Skin of body (tissue), 2 donors: Measurements from ENCODE around the gene SYT2. TPM values are rescaled to one million over a fixed set of nuclear protein-coding genes. Genes with fewer than 3 reads are reported as not detected.
"Not testable (repeated sequence)": the region's sequence is repeated elsewhere in the genome, so short reads cannot be mapped to it uniquely, and the experiment has no call there.

ENCODE experiments used
- DNase-seq: peaks from one replicate; lab custom pipeline; 2025; lab: John Stamatoyannopoulos, UW
- total RNA-seq: library from RNA; depleted of rRNA; stranded (reverse); fragments of >200 nt; gene quantifications from one replicate; pipeline ENCODE4 v1.2.3, GENCODE V29; 2014

SYT2 gene
- total RNA-seq, 1 donor from 2014 or later: 0.10 TPM

DNA sequence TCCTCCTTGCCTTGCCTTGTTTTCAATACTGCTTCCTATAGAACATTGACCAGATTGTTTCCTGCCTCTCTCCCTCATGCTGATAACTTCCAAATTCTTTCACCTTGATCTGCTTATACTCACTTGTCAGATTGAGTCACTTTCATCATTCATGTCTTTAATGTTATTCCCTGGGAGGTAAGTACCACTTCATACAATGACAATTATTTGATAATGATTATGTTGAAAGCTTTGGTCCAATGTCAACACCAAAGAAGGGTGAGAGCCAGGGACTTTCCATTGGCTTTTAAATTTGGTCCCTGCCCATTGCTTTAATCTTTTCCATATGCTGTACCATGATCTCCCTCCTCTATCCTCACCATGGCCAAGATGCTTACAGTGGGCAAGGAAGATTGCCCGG lies 137.4 kb downstream of the SYT2 start:
- no peak for DNase-seq

DNA sequence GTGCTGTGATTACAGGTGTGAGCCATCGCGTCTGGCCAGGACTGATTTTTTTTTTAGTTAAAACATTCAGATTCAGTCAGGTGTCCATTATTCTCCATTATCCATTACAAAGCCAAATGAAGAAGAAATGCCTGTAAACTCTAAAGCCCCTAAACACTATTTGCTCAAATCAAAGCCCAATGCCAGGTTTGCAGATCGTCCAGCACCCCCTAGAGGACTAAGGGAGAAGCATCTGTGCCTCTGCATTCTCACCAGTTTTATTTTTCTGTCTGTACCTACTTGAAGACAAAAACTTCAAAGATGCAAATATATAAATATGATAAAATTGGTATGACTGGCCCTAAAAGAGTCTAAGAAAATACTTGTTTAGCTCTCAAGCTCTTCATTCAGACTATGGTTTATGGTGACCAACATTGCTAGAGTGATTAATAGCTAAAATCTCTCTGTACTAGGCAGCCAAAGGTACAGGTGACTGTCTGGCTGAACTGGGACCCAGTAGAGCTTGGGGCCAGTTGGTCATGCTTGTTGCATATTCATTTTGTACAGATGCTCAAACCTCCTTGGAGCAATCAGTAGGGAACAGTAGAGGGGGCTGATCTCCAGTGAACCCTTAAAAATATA lies 138.4 kb downstream of the SYT2 start:
- peak; percentile 20 for DNase-seq

DNA sequence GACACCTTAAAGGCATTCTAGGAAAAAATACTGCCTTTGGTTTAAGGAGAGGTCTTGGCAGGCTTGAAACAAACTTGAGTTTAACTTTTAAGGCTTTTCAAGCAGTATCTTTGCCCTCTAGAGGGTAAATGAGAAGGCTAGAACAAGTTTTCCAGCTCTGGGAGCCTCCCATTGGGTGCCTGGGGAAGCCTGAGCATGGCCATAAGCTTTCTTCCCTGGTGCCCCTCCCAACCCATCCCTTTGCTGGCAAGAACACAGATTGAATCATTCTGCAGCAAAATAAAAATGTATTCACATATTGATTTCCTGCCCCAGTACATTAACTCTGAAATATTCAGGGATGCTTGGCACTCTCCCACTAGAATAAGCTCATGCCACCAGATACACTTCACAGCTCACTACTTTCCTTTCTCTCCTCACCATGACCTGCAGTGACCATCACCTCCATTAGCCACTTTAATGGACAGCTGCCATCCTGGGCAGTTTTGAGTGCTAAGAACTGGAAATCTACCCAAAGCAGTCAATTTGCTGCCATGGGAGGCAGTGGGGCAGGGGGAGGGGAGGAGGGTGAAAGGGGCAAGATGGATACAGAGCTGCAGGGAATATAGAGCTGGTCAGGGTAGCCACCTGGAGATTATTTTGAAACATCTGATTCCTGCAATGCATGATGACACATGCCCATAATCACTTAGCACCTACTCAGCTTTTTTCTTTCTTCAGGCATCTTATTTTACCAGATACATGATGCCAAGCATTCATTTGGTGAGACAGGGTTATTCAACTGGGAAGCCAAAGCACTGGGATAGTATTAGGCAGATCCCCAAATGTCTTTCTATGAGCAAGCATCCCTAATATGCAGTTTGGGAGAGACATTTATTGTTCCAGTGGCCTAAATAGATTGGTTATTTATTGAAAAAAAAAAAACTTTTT lies 140.6 kb downstream of the SYT2 start:
- no peak for DNase-seq

DNA sequence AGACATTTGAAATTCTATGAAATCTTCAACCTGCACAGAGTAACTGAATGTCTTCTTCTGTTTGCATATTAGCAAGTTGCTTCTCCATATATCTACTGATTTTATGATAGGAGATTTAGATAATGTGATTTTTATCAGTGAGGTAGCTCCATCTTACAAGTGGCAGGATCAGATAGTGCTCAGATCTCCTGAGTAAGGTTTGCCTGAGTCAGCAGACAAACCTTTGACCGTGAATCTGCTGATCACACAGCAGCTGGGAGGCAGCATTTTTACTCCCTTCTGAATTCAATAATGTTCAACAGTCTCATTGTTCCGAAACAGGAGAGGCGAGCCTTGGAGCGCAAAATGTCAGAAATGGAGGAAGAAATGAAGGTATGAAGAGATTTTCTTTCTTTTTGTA lies 141.4 kb downstream of the SYT2 start:
- no peak for DNase-seq

DNA sequence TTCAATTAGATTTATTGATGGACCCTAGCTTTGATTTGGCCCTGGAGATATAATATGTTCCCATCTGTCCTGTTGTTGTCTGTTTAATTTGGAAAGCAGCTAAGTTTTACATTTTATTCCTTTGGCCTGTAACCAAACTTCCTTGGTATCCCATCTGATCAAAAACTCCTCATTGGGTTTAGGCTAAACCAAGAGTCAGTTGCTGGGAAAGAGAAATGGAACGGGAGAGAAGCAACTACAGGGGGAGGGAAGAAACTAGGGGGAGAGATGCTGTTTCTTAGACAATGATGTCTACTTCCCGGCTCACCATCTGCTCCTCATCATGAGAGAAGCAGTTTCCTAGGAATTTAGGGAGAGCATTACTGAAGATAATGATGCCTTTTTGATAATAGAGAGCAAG lies 141.8 kb downstream of the SYT2 start:
- peak; percentile 74 for DNase-seq

DNA sequence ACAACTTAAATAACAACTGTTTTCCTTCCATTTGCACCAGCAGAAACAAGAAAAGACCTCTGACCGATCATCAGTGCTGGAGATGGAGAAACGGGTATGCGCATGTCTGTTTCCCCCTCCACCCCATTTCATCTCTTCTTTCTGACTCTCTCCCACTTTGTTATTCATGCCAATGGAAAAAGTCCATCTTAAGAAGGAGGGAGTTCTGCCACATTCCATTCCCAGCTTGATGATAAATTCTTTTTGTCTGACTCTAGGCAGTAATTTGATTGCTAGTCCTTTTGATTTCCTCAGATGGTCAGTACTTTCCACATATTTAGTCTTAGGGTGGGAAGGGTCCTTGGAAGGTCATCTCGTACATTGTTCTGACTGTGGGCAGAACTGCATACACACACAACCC lies 142.5 kb downstream of the SYT2 start:
- DNase-seq: peak; percentile 56

DNA sequence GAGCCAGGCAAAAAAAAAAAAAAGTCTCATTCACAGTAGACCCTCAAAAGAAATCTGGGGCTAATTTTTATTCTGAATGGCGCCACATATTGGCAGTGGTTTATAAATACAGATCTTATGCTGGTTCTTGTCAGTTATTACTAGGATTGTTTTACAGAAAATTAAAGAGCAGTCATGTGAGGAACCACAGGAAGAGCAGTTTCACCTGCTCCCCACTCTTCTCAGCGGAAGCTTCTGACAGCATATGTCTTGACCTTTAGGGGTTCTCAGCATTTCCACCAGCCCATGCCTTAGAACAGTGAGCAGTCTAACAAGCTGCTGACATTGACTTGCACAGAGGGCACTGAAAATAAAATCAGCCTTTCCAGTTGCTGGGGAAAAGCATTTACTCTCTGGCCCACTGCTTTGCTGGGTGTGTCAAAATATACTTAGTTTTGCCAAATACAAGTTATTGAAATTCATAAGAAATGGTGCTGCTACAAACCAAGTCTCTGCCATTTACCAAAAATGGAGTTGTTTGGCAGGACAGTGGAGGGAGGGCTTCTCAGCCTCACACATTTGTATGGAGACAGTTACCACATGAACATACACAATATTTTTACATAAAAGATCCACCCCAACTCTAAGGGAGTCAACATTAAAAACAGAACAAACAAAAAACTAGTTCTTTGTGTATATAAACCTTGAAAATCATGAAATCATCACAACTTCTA lies 144.2 kb downstream of the SYT2 start:
- DNase-seq: no peak

DNA sequence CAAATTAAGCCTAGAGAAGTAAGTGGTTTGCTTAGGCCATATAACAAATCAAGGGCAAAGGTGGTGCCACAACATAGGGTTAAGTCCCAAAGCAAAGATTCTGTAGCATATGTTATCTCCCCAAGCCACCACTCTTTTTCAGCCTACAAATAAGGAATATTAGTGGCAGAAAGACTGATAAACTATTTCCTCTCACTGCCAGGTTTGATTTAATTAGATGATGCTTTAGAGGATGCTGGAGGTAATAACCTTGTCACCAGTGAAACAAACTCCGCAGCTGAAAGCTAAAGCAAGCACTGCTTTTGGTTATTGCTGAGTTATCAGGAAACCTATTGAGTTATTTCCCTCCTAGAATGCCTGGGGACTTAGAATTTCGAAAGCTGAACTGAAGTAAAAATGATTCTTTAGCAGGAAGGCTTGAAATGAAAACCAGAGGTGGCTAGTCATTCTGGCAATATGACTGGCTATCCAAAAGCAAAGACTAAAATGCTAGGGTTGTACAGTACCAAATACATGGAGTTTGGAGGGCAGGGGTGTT lies 145.2 kb downstream of the SYT2 start:
- no peak for DNase-seq

DNA sequence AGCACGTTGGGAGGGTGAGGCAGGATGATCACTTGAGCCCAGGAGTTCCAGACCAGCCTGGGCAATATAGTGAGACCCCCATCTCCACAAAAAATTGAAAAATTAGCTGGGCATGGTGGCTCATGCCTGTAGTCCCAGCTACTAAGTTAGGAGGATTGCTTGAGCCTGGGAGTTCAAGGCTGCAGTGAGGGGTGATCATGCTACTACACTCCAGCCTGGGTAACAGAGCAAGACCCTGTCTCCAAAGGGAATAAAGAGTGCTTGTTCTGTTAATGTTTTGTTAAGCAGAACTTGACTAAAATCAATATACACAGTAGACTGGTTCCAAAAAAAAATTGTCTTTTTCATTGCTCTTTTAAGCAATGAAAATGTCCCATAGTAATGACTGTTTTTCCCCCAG lies 146.4 kb downstream of the SYT2 start:
- DNase-seq: no peak

DNA sequence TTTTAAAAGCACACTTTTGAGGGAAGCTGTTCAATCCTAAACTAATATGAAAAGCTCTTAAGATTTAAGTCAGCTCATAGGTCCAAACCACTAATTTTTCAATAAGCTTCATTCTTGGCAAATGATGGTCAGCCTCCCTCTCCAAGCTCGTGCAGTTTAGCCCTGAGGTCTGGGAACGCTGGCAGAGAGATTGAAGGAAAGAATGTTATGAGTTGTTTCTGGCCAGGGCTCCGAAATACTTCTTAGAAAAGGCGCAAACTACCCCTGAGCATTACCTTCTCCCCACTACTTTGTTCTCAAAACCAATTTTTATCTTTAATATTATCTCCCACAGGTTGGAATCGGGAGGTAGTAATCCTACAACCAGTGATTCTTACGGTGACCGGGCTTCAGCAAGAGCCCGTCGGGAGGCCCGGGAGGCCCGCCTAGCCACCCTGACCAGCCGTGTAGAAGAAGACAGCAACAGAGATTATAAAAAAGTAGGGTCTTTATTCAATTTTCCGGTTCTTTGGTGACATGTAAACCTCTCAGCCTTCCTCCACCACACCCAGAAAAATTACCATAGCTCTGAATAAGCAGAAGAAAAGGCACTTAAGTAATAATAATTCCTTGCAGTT lies 147.7 kb downstream of the SYT2 start:
- peak; percentile 21 for DNase-seq

DNA sequence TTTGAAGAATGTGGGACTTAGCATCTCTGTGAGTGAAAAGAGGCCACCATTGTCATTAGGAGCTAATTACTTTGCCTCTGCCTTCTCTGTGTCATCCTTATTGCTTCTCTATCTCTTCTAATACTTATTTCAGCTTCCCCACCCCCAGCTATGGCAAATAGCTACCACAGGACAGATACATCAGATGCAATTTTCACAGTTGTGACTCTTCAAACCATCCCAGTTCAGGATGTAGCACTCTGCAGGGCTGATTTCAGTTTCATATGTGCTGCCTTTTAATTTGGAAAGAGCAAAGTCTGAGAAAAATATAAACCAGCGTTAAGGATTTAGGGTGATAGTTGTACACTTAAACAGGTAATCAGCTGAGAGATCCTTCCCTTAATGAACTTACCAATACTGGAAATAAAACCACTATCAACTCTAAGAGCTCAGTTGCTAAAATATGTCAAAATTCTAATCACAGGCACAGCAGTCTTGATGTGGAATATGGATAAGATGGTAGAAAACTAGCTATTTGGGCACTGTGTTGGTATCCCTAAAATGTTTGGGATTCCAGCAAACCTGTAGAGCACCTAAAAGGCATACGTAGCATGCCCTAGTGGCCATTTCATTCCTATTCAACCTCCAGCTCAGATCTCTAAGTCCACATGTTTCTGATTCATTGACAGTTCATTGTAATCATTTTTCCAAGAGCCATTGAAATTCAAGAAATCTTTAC lies 148.4 kb downstream of the SYT2 start:
- no peak for DNase-seq

DNA sequence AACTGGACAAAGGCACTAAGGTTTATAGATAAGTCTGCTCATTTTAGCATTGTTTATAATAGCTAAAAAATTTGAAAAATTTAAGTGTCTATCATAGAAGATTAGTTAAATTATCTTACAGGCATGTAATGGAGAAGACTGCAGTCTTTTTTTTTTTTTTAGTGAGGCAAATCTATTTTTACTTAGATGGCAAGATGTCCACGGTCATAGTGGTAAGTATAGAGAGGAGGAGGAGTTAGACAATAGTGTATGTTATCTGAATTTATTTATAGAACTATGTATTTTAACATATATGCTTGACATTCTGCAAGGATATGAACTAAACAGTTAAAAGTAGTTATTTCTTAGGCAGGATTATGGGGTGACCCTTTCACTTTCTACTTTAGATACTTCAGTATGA lies 149.0 kb downstream of the SYT2 start:
- DNase-seq: no peak

DNA sequence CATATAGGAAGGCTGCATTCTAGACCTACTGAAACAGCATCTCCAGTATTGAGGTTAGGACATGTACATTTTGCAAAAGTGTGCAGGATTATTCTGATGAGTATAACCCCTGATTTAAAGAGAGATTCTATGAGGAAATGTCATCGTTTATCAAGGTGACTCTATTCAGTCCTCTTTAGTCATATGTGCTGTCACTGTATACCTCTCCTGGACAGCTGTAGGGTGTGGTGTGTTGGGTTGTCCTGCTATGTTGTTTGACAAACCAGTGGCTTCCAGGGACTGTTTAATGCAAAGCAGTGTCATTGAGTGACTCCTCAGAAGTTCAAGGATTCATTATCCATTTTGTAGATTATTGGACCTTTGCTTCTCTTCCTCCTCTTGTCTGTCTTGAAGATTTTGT lies 152.6 kb downstream of the SYT2 start:
- DNase-seq: not testable (repeated sequence)

DNA sequence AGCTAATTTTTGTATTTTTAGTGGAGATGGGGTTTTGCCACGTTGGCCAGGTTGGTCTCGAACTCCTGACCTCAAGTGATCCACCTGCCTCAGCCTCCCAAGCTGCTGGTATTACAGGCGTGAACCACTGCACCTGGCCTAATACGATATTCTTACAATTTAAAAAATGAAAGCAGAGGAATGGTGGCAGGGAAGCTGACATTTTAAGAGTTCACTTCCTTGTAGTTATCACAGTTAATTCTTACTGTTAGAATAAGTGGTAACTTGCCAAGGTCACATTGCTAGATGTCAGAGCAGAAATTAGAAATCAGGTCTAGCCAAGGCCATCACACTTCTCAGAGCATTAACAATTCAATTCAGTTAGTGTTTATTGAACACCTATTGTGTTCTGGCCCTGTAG lies 154.2 kb downstream of the SYT2 start:
- DNase-seq: not testable (repeated sequence)

DNA sequence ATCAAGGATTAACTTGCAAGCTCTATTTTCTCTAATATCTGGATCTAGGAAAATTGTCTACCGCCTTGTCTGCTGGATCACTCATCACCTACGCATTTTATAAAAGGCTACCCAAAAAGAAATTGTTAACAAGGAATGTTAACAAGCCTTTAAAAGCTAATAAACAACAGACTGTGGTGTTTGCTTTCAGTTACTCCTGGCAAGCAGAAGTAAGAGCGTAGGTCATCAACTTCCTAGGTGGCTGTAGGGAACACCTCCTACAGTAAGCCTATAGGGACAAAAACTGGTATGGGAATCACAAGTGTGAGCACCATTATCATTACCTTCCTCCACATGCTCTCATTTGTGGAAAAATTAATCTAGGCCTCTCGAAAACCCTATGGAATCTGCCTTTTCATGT lies 155.6 kb downstream of the SYT2 start:
- not testable (repeated sequence) for DNase-seq

DNA sequence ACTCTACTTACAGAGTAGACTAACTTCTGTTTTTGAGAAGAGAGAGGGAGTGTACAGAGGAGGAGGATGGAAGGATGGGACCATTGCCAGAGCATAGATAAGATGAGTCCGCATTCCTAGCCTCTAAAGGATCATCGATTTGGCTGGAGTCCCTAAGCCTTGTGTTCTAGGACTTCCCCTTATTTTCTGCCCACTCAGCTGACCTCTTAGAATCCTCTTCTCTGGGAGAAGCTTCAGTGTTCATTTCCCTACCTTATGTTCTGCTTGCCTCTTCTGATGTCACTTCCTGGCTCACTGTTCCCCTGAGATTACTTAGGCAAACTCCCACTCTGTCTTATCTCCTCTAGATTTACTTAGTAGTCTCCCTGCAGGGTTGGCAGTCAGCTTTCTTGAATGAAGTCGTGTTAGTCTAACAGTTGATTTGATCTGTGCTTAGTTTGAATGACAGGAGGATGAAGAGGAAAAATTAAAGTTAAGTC lies 156.7 kb downstream of the SYT2 start:
- peak; percentile 13 for DNase-seq

DNA sequence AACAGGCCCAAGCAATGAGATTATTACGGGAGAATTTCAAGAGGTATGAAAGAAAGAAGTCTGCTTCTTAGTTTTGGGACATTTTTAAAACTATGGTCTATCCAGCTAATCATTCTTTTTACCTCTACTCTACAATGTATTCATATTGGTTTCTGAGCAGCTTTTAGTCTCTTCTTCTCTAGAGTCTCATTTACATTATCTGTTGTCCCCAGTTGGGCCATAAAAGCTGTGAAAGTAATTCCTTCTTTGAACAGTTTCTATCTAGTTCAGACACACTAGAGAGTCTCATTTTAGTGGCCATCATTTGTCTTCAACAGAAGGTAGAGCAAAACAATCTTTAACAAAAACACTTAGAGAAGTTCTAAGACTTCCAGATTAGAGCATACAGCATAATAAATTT lies 157.2 kb downstream of the SYT2 start:
- DNase-seq: not testable (repeated sequence)

DNA sequence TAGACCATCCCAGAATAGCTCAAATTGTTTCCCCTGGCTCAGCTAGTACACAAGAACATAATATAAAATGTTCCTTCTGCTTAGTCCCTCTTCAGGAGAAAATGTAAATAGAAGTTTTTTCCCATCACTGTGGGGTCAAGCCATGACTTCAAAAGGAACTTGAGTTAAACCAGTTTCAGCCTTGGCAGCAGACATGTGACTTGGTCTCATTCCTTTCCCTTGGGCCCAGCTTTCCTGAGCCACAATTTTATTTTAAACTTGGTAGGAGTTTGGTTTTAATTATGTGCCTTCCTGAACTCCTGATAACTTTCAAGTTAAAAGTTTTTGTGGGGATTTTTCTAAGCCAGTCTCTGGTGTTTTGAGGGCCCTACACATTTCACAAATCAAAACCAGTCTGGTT lies 157.6 kb downstream of the SYT2 start:
- DNase-seq: not testable (repeated sequence)

DNA sequence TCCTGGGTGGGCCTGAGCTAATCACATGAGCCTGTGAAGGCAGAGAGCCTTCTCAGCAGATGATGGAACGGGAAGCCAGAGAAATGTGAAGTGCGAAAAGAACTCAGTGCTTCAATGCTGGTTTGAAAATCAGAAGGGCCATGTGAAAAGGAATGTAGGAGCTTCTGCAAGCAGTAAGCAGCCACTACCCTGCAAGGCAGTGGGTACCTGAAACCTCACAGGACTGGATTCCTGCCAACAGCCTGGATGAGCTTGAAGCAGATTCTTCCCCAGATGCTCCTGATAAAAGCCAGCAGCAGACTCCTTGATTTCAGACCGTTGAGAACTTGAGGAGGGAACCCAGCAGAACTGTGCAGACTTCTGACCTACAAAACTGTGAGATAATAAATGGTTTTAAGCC lies 158.6 kb downstream of the SYT2 start:
- DNase-seq: no peak

DNA sequence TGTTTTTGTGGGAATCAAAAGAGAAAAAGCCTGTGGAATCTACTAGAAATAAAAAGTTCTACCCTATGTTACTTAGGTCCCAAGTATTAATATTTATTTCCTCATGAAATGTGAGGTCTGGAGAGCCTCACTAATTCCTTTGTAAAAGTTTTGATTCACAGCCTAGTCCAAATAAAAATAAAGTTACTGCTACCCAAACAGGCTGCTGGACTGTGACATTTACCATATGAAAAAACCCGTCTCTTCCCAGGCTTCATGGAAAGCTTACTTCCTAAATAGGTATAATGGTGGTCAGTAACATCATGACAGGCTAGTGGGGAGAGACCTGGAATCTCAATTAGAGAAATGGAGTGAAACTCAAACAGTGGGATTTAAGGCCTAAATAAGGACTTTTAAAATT lies 160.2 kb downstream of the SYT2 start:
- not testable (repeated sequence) for DNase-seq

DNA sequence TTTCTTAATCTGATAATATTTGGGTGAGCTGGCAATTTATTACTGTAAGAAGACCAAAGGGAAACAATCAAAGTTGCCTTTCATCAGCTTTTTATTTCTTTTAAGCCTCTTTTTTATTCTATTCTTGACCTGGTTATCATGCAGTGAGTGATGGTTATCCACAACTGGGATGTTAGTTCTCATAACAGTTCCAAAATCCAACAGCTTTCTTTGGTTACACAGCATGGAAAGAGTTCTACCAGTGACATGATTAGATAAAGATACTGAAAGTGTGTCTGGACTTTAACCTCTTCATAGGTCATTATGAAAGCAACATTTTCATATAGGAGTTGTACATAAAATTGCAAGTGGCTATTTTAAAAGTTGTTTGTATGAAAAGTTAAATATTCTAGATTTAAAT lies 163.0 kb downstream of the SYT2 start:
- DNase-seq: no peak
